Middle frontal gyrus (tissue), 1 donor: ENCODE data around the gene LIPG.
"Not testable (repeated sequence)": the region's sequence is repeated elsewhere in the genome, so short reads cannot be mapped to it uniquely, and the experiment has no call there.

ENCODE experiments used
- DNase-seq: peaks from one replicate; pipeline ENCODE4 v3.0.0-alpha.2; 2015; ENCODE audit warnings: low spot score; ENCODE audit errors: extremely low spot score

LIPG gene

DNA sequence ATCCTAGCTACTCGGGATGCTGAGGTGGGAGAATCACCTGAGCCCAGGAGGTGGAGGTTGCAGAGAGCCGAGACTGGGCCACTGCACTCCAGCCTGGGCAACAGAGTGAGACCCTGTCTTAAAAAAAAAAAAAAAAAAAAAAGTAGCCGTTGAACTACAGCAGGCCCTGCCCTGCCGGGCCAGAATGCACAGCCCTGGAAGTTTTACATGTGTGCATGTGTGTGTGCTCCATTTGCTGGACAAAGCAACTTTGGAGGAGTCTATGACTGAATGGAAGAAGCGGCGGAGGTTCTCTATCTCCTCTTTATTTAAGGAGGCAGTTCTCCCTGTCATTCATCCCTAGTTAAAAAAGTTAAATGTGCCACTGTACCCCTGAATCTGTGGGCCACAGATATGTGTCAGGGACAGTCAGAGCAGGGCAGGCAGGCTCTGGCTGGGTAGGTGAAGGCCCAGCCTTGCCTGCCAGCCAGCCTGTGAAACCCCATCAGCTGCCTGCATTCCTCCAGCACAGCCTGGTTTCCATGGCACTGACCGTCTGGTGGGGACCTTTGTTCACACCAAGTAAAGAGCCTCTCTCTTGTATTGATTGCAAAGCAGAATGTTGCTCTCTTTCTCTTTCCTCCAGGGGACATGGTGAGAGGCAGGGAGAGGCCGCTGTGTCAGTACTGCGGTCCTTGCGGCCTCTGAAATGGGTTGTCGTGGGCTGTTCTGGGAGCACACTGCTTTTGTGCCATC, 10.9 kb downstream of the LIPG start:
- DNase-seq: no peak

- DNase-seq: no peak
Measured at GRCh38 chr18:49573835-49574234, 12.0 kb downstream of the LIPG start.

GRCh38 chr18:49579041-49579440, 17.2 kb downstream of the LIPG start:
- not testable (repeated sequence) for DNase-seq

DNA sequence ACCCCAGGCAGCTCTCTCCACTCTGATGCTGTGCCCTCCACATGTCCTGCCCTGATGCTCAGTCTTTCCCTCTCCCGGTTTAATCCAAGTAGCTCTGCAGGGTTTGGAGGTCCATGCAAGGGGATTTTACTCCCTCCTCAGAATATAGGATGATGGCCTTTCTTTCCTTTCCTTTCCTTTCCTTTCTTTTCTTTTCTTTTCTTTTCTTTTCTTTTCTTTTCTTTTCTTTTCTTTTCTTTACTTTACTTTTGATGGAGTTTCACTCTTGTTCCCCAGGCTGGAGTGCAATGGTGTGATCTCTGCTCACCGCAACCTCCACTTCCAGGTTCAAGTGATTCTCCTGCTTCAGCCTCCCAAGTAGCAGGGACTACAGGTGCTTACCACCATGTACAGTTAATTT, 17.7 kb downstream of the LIPG start:
- not testable (repeated sequence) for DNase-seq

DNA sequence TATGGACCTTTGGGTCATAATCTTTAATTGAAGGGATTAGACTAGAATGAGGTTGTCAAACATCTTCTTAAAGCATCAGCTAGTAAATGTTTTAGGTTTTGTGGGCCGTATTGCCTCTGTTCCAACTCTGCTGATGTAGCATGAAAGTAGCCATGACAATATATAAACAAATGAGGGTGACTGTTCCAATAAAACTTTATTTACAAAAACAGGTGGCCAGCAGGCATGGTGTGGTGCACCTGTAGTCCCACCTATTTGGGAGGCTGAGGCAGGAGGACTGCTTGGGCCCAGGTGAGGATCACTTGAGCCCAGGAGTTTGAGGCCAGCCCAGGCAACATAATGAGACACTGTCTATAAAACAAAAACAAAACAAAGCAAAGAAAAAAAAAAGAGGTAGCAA, 18.4 kb downstream of the LIPG start:
- no peak for DNase-seq

DNA sequence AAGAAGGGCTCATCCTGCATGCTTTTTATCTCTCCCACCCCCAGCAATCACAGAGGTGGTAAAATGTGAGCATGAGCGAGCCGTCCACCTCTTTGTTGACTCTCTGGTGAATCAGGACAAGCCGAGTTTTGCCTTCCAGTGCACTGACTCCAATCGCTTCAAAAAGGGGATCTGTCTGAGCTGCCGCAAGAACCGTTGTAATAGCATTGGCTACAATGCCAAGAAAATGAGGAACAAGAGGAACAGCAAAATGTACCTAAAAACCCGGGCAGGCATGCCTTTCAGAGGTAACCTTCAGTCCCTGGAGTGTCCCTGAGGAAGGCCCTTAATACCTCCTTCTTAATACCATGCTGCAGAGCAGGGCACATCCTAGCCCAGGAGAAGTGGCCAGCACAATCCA, 19.5 kb downstream of the LIPG start:
- DNase-seq: no peak

- no peak for DNase-seq
Measured at GRCh38 chr18:49582579-49582978, 20.7 kb downstream of the LIPG start.

DNA sequence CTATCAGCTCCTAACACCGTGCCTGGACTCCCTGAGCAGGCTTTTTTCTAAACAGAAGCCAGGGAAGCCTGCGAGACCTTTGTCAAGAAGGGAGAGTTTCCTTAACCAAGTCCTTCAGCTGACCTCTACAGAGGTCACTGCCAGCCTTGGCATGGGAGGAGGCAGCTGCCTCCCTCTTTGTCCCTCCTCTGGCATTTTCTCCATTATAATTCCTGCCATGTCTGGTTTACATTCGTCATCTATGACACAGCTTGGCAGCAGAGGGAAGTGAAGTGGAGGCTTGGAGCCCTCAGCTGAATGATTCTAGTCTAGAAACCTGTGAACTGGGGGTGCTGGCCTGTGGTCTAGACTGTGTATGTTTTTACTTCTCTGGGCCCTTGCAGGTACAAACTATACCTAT, 22.5 kb downstream of the LIPG start:
- DNase-seq: no peak

- not testable (repeated sequence) for DNase-seq
Measured at GRCh38 chr18:49584951-49585350, 23.1 kb downstream of the LIPG start.

GRCh38 chr18:49585781-49586663, 24.2 kb downstream of the LIPG start:
- DNase-seq: no peak

DNA sequence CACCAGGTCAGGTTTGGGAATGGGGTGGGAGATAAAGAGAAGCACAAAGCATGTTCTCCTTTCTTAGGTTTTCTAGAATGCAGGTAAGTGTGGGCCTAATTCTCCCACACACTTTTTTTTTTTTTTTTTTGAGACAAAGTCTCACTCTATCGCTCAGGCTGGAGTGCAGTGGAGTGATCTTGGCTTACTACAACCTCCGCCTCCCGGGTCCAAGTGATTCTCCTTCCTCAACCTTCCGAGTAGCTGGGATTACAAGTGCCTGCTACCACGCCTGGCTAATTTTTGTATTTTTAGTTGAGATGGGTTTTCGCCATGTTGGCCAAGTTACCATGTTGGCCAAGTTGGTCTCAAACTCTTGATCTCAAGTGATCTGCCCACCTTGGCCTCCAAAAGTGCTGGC, 26.3 kb downstream of the LIPG start:
- DNase-seq: no peak

GRCh38 chr18:49588971-49589370, 27.1 kb downstream of the LIPG start:
- no peak for DNase-seq

DNA sequence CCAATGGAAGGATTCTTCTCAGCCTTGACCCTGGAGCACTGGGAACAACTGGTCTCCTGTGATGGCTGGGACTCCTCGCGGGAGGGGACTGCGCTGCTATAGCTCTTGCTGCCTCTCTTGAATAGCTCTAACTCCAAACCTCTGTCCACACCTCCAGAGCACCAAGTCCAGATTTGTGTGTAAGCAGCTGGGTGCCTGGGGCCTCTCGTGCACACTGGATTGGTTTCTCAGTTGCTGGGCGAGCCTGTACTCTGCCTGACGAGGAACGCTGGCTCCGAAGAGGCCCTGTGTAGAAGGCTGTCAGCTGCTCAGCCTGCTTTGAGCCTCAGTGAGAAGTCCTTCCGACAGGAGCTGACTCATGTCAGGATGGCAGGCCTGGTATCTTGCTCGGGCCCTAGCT, 28.8 kb downstream of the LIPG start:
- DNase-seq: no peak

DNA sequence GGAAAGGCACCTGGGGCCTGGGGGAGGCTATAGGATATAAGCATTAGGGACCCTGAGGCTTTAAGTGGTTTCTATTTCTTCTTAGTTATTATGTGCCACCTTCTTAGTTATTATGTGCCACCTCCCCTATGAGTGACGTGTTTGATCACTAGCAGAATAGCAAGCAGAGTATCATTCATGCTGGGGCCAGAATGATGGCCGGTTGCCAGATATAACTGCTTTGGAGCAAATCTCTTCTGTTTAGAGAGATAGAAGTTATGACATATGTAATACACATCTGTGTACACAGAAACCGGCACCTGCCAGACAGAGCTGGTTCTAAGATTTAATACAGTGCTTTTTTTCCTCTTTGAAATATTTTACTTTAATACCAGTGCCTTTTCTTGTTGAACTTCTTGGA, 29.4 kb downstream of the LIPG start:
- DNase-seq: no peak

- DNase-seq: no peak
Measured at GRCh38 chr18:49591775-49592174, 29.9 kb downstream of the LIPG start.

DNA sequence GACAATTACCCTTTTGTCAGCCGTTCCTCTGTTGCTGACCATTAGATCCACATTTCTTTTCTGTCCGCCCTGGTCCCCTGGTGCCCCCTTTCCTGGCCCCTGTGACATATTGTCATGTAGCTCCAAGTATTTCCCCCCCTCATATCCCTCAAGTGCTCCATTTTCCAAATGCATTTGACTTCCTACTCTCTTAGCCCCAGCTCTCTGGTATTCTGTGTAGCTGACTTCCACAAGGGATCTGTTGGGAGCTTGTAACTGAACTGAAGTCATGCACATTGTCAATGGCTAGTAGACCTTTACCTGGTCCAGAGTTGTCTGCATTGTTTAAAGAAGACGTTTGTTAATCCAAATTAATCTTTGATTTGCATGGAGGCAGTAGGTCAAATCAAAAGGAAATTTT, 34.8 kb downstream of the LIPG start:
- no peak for DNase-seq

DNA sequence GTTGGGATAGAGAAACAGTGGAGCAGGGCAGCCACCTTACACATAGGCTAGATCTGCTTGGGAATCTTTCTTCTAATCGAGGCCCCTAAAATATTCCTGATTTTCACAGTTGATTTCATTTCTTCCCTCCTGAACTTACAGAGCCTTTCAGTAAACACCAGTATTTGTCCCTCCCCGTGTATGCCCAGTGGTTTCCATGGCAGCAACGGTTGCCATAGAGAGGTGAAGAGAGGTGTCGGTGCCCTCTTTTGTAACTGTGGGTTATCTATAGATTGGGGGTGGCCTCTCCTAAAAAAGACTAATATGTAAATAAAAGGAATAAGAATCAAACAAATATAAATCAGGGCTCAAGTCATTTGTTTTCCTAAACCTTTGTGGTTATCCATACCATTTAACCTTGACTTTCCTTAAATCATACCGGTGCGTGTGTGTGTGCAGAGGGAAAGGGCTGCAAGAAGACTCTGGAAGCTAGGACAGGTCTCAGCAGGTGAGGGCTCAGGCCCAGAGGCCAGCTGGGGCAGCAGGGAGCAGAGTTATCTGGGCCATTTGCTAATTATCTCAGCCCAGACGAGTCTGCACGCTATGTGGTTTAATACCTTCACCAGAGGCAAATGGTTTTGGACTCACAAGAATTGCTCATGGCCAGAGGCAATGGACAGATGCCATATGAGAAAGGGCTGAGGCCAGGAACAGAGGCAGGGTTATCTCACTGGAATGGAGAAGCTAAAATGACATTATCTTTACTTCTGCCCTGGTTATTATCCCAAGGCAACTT, 35.5 kb downstream of the LIPG start:
- no peak for DNase-seq

DNA sequence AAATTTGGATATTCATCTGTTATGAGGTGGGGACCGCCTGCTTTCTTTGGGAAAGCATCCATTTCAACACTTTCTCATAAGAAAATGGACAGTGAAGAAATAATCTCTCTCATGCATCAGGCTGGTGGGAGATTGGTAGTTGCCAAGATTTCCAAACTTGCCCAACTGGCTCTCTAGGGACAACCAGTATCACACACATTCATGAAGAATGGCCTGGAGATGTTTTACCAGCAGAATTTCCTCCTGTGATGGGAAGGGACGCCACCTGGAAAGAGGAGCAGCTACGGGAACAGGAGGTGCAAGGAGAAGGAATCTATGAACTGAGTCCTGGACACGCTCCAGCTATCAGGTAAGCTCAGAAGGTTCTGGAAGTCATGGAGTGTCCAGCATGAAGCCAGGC, 39.4 kb downstream of the LIPG start:
- DNase-seq: no peak

- no peak for DNase-seq
Measured at GRCh38 chr18:49608366-49609255, 46.8 kb downstream of the LIPG start.

GRCh38 chr18:49609256-49610021, 47.6 kb downstream of the LIPG start:
- no peak for DNase-seq
